GM12878 (cell line): ENCODE measurements around the gene ORM2.
"Not testable (repeated sequence)": the region's sequence is repeated elsewhere in the genome, so short reads cannot be mapped to it uniquely, and the experiment has no call there.

Source experiments
- CBX5 ChIP-seq: sonication (generic); IDR thresholded peaks from 2 replicates; pipeline ENCODE4 v1.6.1; 2016; ENCODE audit warnings: low read depth, moderate library complexity, mild to moderate bottlenecking, inconsistent platforms
- EZH2 ChIP-seq: IDR thresholded peaks from 2 replicates; pipeline ENCODE4 v1.6.1; 2012; ENCODE audit warnings: low read depth, mild to moderate bottlenecking, control low read depth, inconsistent platforms, low read length, borderline replicate concordance; ENCODE audit not compliant: control insufficient read depth
- POLR2A ChIP-seq: IDR thresholded peaks from 2 replicates; pipeline ENCODE4 v1.6.1; 2011; ENCODE audit warnings: low read depth, mild to moderate bottlenecking, low read length
- TBL1XR1 ChIP-seq: IDR thresholded peaks from 2 replicates; pipeline ENCODE4 v1.6.1; 2012; ENCODE audit warnings: low read depth, low read length, improper control_type of control experiment
- ZZZ3 ChIP-seq: IDR thresholded peaks from 2 replicates; pipeline ENCODE4 v1.6.1; 2011; ENCODE audit warnings: low read depth; ENCODE audit not compliant: control insufficient read depth, insufficient read length
- TF ChIP-seq, protein P1 (sequence below): fragments of 450-650 bp; IDR thresholded peaks from 2 replicates; pipeline ENCODE4 v1.6.1; 2017; ENCODE audit warnings: antibody characterized with exemption, mild to moderate bottlenecking, moderate library complexity
- TF ChIP-seq, protein P2 (sequence below): IDR thresholded peaks from 2 replicates; pipeline ENCODE4 v1.6.1; 2012; ENCODE audit warnings: low read depth, low read length, improper control_type of control experiment
- TF ChIP-seq, protein P3 (sequence below), 3 experiments: IDR thresholded peaks in 2 of 3; conservative IDR thresholded peaks in 1 of 3; 2 replicates each; pipeline ENCODE4 v1.5.1; 2011; ENCODE audit warnings: low read depth in 3 of 3, low read length in 3 of 3, mild to moderate bottlenecking in 3 of 3, control low read depth in 2 of 3, moderate library complexity in 2 of 3, inconsistent platforms in 1 of 3, mixed read lengths in 1 of 3; ENCODE audit not compliant: control insufficient read depth in 2 of 3, insufficient read depth in 1 of 3; ENCODE audit errors: extremely low read depth in 1 of 3

DNA sequence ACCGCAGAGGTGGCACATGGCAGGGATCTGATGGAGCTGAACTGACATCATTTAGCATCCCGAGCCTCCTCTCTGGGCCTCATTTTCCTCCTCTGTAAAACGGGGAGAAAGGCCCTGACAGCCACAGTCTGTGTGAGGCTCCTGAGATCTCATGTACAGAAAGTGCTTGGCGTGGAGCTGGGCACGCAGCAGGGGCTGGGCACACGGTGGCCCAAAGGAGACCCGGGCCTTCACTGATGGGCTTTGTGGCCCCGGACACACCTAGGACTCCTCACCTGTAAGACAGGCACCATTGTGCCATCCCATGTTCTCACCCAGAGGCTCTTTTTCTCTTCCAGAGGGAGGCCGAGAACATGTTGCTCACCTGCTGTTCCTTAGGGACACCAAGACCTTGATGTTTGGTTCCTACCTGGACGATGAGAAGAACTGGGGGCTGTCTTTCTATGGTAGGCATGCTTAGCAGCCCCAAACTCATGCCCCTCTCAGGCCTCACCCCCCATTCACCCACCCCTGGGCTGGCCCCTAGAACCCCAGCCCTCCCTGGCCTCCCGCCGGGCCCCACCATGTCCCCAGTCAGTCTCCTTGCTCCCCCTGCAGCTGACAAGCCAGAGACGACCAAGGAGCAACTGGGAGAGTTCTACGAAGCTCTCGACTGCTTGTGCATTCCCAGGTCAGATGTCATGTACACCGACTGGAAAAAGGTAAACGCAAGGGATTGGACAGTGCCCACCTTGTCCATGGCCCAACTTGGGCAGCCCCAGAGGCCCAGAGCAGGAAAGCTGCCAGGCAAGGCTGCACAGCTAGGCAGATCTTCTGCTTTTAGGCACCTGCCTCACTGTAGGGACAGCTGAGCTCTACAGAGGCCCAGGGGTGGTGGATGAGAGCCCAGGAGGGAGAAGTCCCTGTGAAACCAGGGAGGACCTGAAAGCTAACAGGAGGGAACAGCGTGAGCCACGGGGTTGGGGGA, 1.8 kb downstream of the ORM2 start:
- not testable (repeated sequence) for TF ChIP-seq TBL1XR1, CBX5, ZZZ3, EZH2, POLR2A
- TF ChIP-seq, protein P1, sequence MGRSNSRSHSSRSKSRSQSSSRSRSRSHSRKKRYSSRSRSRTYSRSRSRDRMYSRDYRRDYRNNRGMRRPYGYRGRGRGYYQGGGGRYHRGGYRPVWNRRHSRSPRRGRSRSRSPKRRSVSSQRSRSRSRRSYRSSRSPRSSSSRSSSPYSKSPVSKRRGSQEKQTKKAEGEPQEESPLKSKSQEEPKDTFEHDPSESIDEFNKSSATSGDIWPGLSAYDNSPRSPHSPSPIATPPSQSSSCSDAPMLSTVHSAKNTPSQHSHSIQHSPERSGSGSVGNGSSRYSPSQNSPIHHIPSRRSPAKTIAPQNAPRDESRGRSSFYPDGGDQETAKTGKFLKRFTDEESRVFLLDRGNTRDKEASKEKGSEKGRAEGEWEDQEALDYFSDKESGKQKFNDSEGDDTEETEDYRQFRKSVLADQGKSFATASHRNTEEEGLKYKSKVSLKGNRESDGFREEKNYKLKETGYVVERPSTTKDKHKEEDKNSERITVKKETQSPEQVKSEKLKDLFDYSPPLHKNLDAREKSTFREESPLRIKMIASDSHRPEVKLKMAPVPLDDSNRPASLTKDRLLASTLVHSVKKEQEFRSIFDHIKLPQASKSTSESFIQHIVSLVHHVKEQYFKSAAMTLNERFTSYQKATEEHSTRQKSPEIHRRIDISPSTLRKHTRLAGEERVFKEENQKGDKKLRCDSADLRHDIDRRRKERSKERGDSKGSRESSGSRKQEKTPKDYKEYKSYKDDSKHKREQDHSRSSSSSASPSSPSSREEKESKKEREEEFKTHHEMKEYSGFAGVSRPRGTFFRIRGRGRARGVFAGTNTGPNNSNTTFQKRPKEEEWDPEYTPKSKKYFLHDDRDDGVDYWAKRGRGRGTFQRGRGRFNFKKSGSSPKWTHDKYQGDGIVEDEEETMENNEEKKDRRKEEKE = not testable (repeated sequence)
- TF ChIP-seq, protein P2, sequence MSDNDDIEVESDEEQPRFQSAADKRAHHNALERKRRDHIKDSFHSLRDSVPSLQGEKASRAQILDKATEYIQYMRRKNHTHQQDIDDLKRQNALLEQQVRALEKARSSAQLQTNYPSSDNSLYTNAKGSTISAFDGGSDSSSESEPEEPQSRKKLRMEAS = not testable (repeated sequence)
- TF ChIP-seq, protein P3, sequence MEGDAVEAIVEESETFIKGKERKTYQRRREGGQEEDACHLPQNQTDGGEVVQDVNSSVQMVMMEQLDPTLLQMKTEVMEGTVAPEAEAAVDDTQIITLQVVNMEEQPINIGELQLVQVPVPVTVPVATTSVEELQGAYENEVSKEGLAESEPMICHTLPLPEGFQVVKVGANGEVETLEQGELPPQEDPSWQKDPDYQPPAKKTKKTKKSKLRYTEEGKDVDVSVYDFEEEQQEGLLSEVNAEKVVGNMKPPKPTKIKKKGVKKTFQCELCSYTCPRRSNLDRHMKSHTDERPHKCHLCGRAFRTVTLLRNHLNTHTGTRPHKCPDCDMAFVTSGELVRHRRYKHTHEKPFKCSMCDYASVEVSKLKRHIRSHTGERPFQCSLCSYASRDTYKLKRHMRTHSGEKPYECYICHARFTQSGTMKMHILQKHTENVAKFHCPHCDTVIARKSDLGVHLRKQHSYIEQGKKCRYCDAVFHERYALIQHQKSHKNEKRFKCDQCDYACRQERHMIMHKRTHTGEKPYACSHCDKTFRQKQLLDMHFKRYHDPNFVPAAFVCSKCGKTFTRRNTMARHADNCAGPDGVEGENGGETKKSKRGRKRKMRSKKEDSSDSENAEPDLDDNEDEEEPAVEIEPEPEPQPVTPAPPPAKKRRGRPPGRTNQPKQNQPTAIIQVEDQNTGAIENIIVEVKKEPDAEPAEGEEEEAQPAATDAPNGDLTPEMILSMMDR (IDR thresholded peaks at IDR 0.05 in 2 of 3, conservative IDR thresholded peaks at IDR 0.05 in 1 of 3; ENCODE audit: control insufficient read depth in 2 of 3, extremely low read depth in 1 of 3, insufficient read depth in 1 of 3, low read depth in 3 of 3, low read length in 3 of 3) = not testable (repeated sequence)
